Activated T-helper 2 cell treated with anti-CD3 and anti-CD28 coated beads, Interferon-gamma antibody, Interleukin-2, Interleukin-4, amounts not matched to agents 10 μg/mL and 5 μg/mL and 100 μg/mL, durations not matched to agents 14 hours and 24 hours and 36 hours (primary cell): ENCODE measurements around the gene OSM. TPM values are rescaled to one million over a fixed set of nuclear protein-coding genes. Genes with fewer than 3 reads are reported as not detected.
A peak's percentile ranks its signal among the peaks of the same experiment; 100 is the strongest.

Experiments used
- DNase-seq: peaks from one replicate; pipeline ENCODE4 v3.0.0; 2021; ENCODE audit warnings: low spot score
- H3K27ac Mint-ChIP-seq: one replicate; pipeline ENCODE4 v1.8.0; 2021; ENCODE audit warnings: mixed read lengths
- H3K27me3 Mint-ChIP-seq: one replicate; pipeline ENCODE4 v1.8.0; 2021; ENCODE audit warnings: low read depth, mixed read lengths
- H3K36me3 Mint-ChIP-seq: one replicate; pipeline ENCODE4 v1.8.0; 2021; ENCODE audit warnings: low read depth, mixed read lengths
- H3K4me1 Mint-ChIP-seq: one replicate; pipeline ENCODE4 v1.8.0; 2021; ENCODE audit warnings: low read depth, mixed read lengths
- H3K4me3 Mint-ChIP-seq: one replicate; pipeline ENCODE4 v1.8.0; 2021; ENCODE audit warnings: low read depth, mild to moderate bottlenecking, moderate library complexity, mixed read lengths
- H3K9me3 Mint-ChIP-seq: one replicate; pipeline ENCODE4 v1.8.0; 2021; ENCODE audit warnings: mixed read lengths
- intact Hi-C: fragments of 100-400 bp; cut with micrococcal nuclease; formaldehyde crosslinking; loops from one replicate; pipeline ENCODE4 v1.15.1; 2023
- total RNA-seq: library from RNA; stranded (reverse); gene quantifications from 2 replicates; pipeline ENCODE4 v1.2.3, GENCODE V29; 2022

The OSM gene
- total RNA-seq, 1 donor from 2014 or later = 148 TPM

GRCh38 chr22:30262917-30263741, 3.5 kb downstream of the OSM start:
- H3K4me3 Mint-ChIP-seq = peak overlapping the region; percentile 96
- H3K9me3 Mint-ChIP-seq = no peaks in the 10 kb centered on the region
- DNase-seq = peak; percentile 69
- intact Hi-C loops = loop anchor here (1.0 to 10.0 kb wide), 4 partner anchors 24 to 702 kb away; partner anchors contain the start of genes MORC2, RNF215 and TUG1
- peak overlapping the region; percentile 77 for H3K27ac Mint-ChIP-seq
- H3K36me3 Mint-ChIP-seq = peaks cover 64% of the 10 kb centered on the region
- H3K27me3 Mint-ChIP-seq = no peaks in the 10 kb centered on the region
- peaks cover 32% of the 10 kb centered on the region for H3K4me1 Mint-ChIP-seq

DNA sequence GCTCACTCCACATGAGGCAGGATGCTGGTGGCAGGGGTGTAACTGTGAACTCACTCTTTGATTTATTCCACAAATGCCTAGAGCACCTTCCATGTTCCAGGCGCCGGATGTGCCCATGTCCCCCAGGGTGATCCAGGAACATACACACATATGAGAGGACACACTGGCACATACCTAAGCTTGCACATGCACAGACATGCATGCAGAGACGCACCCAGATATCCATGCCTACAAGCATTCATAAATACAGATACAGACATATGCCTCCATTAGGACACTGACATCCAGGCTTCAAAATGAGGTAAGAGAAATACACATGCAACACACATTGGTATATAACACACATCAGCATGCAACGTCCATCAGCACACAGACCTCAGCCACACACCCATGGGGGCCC, 4.5 kb downstream of the OSM start:
- Mint-ChIP-seq H3K27me3 (no peaks in the 10 kb centered on the region), H3K27ac (peak overlapping the region; percentile 79), H3K9me3 (no peaks in the 10 kb centered on the region), H3K4me3 (peak overlapping the region; percentile 76), H3K4me1 (peaks cover 32% of the 10 kb centered on the region), H3K36me3 (peaks cover 54% of the 10 kb centered on the region)
- no peak for DNase-seq
- intact Hi-C loops = loop anchor here (2.0 to 10.0 kb wide), 3 partner anchors 53 to 703 kb away; partner anchors contain the start of genes MORC2, RNF215 and TUG1

GRCh38 chr22:30261134-30261533, 5.5 kb downstream of the OSM start:
- H3K9me3 Mint-ChIP-seq = no peaks in the 10 kb centered on the region
- peak overlapping the region; percentile 55 for H3K27ac Mint-ChIP-seq
- no peak for DNase-seq
- H3K4me1 Mint-ChIP-seq = peaks cover 38% of the 10 kb centered on the region
- H3K27me3 Mint-ChIP-seq = no peaks in the 10 kb centered on the region
- no peak overlapping the region for H3K4me3 Mint-ChIP-seq
- H3K36me3 Mint-ChIP-seq = peaks cover 47% of the 10 kb centered on the region
- intact Hi-C loops = loop anchor here (10.0 kb wide), 2 partner anchors 54 to 704 kb away; partner anchors contain the start of genes MORC2 and TUG1

GRCh38 chr22:30260682-30261081, 6.0 kb downstream of the OSM start:
- Mint-ChIP-seq H3K9me3 (no peaks in the 10 kb centered on the region), H3K4me1 (peaks cover 39% of the 10 kb centered on the region), H3K27me3 (no peaks in the 10 kb centered on the region), H3K27ac (no peak overlapping the region), H3K4me3 (no peak overlapping the region), H3K36me3 (peaks cover 42% of the 10 kb centered on the region)
- no peak for DNase-seq
- intact Hi-C loops = loop anchor here (10.0 kb wide), 2 partner anchors 54 to 704 kb away; partner anchors contain the start of genes MORC2 and TUG1

GRCh38 chr22:30260276-30260675, 6.4 kb downstream of the OSM start:
- no peak overlapping the region for H3K27ac Mint-ChIP-seq
- H3K36me3 Mint-ChIP-seq = peaks cover 38% of the 10 kb centered on the region
- H3K27me3 Mint-ChIP-seq = no peaks in the 10 kb centered on the region
- no peak for DNase-seq
- intact Hi-C loops = loop anchor here (10.0 kb wide), 2 partner anchors 55 to 705 kb away; partner anchors contain the start of genes MORC2 and TUG1
- H3K4me3 Mint-ChIP-seq = no peak overlapping the region
- no peaks in the 10 kb centered on the region for H3K9me3 Mint-ChIP-seq
- H3K4me1 Mint-ChIP-seq = peaks cover 41% of the 10 kb centered on the region

DNA sequence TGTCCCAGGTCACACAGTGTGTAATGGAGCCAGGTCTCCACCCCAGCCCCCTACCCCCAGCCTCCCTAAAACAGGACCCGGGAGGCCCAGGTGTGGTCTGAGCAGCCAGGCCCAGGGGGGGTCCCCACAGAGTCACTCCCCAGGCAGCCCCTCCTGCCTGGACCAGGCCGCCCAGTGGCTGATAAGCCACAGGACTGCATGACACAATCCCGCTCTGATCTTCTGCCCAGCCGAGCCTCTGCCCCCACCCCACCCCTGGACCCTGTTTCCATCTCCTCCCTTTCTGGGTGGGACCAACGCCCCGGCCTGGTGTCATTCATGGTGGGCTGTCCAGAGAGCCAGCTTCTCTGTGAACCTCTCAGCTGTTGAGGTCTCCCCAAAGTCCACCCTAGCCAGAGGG, 12.3 kb downstream of the OSM start:
- Mint-ChIP-seq H3K36me3 (no peaks in the 10 kb centered on the region), H3K27ac (peak overlapping the region; percentile 79), H3K9me3 (no peaks in the 10 kb centered on the region), H3K4me1 (peaks cover 53% of the 10 kb centered on the region), H3K27me3 (no peaks in the 10 kb centered on the region), H3K4me3 (no peak overlapping the region)
- no peak for DNase-seq
- intact Hi-C loops = loop anchor here (5.0 kb wide), 1 partner anchor 33 kb away; the partner anchor contains the start of gene CASTOR1

DNA sequence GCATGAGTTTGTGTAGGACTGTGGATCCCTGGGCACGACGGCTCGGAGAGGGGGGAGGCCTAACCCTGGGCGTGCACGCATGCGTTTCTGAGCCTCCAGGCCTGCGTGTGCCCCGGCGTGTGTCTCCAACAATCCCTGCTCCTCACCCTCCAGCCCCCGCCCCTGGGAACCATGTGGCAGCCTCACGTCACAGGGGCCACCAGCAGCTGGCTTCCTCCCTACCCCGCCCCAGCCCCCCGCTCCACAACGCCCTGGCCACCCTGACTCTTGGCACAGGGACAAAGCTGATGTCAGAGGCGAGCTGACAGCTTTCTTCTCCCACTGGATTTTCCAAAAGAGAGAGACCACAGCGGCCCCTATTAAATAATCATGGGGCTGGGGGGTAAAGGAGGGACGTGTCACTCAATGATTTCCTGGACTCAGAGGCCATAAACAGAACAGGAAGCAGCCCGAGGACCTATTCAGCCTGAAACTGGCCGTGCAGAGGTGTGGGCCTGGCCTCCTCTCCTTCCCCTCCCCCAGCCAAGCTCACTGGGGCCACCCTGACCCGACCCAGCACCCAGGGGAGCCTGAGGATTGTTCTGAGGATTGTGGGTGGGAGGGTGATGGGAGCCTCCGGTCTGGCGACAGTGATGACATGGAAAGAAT, 13.3 kb downstream of the OSM start:
- H3K9me3 Mint-ChIP-seq = no peaks in the 10 kb centered on the region
- H3K4me3 Mint-ChIP-seq = no peak overlapping the region
- no peaks in the 10 kb centered on the region for H3K27me3 Mint-ChIP-seq
- no peak for DNase-seq
- peaks cover 58% of the 10 kb centered on the region for H3K4me1 Mint-ChIP-seq
- peak overlapping the region; percentile 79 for H3K27ac Mint-ChIP-seq
- intact Hi-C loops = loop anchor here (5.0 kb wide), 1 partner anchor 34 kb away; the partner anchor contains the start of gene CASTOR1
- no peaks in the 10 kb centered on the region for H3K36me3 Mint-ChIP-seq

GRCh38 chr22:30252411-30253204, 14.0 kb downstream of the OSM start:
- no peaks in the 10 kb centered on the region for H3K36me3 Mint-ChIP-seq
- H3K27ac Mint-ChIP-seq = peak overlapping the region; percentile 79
- H3K27me3 Mint-ChIP-seq = no peaks in the 10 kb centered on the region

GRCh38 chr22:30251711-30252110, 14.9 kb downstream of the OSM start:
- no peaks in the 10 kb centered on the region for H3K27me3 Mint-ChIP-seq
- peak overlapping the region; percentile 60 for H3K27ac Mint-ChIP-seq
- no peaks in the 10 kb centered on the region for H3K9me3 Mint-ChIP-seq
- intact Hi-C loops = loop anchor here (5.0 kb wide), 1 partner anchor 36 kb away; the partner anchor contains the start of gene CASTOR1
- DNase-seq = no peak
- peaks cover 67% of the 10 kb centered on the region for H3K4me1 Mint-ChIP-seq
- no peaks in the 10 kb centered on the region for H3K36me3 Mint-ChIP-seq
- no peak overlapping the region for H3K4me3 Mint-ChIP-seq

More at GRCh38 chr22:30252411-30253204, 14.0 kb downstream of the OSM start:
- intact Hi-C loops = loop anchor here (5.0 kb wide), 1 partner anchor 35 kb away; the partner anchor contains the start of gene CASTOR1
- DNase-seq = no peak
- Mint-ChIP-seq H3K4me1 (peaks cover 60% of the 10 kb centered on the region), H3K4me3 (peak overlapping the region; percentile 22), H3K9me3 (no peaks in the 10 kb centered on the region)

- Mint-ChIP-seq H3K27ac (peak overlapping the region; percentile 89), H3K9me3 (no peaks in the 10 kb centered on the region), H3K4me1 (peaks cover 64% of the 10 kb centered on the region)
These were observed 15.9 kb downstream of the OSM start for GRCh38 chr22:30250661-30251267.

GRCh38 chr22:30250039-30250565, 16.5 kb downstream of the OSM start:
- Mint-ChIP-seq H3K9me3 (no peaks in the 10 kb centered on the region), H3K36me3 (peaks cover 12% of the 10 kb centered on the region), H3K4me1 (peaks cover 63% of the 10 kb centered on the region), H3K27me3 (no peaks in the 10 kb centered on the region), H3K27ac (peak overlapping the region; percentile 75), H3K4me3 (no peak overlapping the region)
- DNase-seq = no peak
- intact Hi-C loops = loop anchor here (5.0 kb wide), 1 partner anchor 37 kb away; the partner anchor contains the start of gene CASTOR1

More at GRCh38 chr22:30250661-30251267, 15.9 kb downstream of the OSM start:
- Mint-ChIP-seq H3K27me3 (no peaks in the 10 kb centered on the region), H3K4me3 (no peak overlapping the region), H3K36me3 (peaks cover 5% of the 10 kb centered on the region)
- intact Hi-C loops = loop anchor here (5.0 kb wide), 1 partner anchor 37 kb away; the partner anchor contains the start of gene CASTOR1
- DNase-seq = no peak
